ENCODE results near the gene SUMO2. TPM values are rescaled to one million over a fixed set of nuclear protein-coding genes. Genes with fewer than 3 reads are reported as not detected.

The SUMO2 gene
- total and polyA plus RNA-seq, 2 of the 13 experiments (the other 11 are each of a cell fraction or from before 2014, with no cell fraction given): 337 to 553 TPM

GRCh38 chr17:75181110-75181509 is 1.6 kb downstream of the SUMO2 start:
- ATAC-seq (no peak), DNase-seq (ENCODE audit: low spot score) (no peak), FAIRE-seq (no peak)
- Histone ChIP-seq H3K9ac (ENCODE audit: insufficient read depth, low read depth, low read length) (peak overlapping the region; percentile 95), H2AFZ (ENCODE audit: low read length) (no peak overlapping the region), H3K9me3 (ENCODE audit: low read length) (no peaks in the 10 kb centered on the region), H3K4me2 (ENCODE audit: low read depth, low read length) (peak overlapping the region; percentile 94), H4K20me1 (ENCODE audit: insufficient read depth, low read length) (peaks cover 15% of the 10 kb centered on the region), H3K79me2 (ENCODE audit: insufficient read depth, low read length) (peaks cover 60% of the 10 kb centered on the region), H3K4me3 (replicated peaks in 1 of 3; ENCODE audit: insufficient read depth in 1 of 3, low read depth in 2 of 3, low read length in 3 of 3) (peak overlapping the region; percentile 92 to 98 (median 96); a peak in 5 of 6 replicates), H3K4me1 (ENCODE audit: insufficient read depth, low read length) (peaks cover 40% of the 10 kb centered on the region), H3K36me3 (replicated peaks in 1 of 2; ENCODE audit: control insufficient read depth in 1 of 2, insufficient read depth in 2 of 2, low read length in 2 of 2) (peaks cover 16 to 34% of the 10 kb centered on the region in 2 experiments), H3K27me3 (ENCODE audit: control insufficient read depth in 1 of 2, insufficient read depth in 2 of 2, low read length in 2 of 2) (no peaks in the 10 kb centered on the region; a peak in 1 of 5 replicates), H3K27ac (ENCODE audit: extremely low read length, insufficient read depth, low read length) (peak overlapping the region; percentile 96)
- in situ Hi-C loops (cut with HindIII; ENCODE audit: extremely low pct_ligation_motif_present, low pct_unique_long_range_greater_than_20kb) (no loop called here), intact Hi-C loops (cut with micrococcal nuclease; ENCODE audit: unreplicated experiment) (no loop called here)
- CTCF ChIA-PET (ENCODE audit: low intra/inter-chr PET ratio, low total read pairs): no interaction called here
- no TSS peak for BruUV-seq (replicated peaks)
- POLR2A ChIA-PET: interaction anchor here (0.7 to 1.9 kb wide), 4 partner anchors 10 to 50 kb away, joined by 3 to 5 read pairs (median 3); partner anchors contain the start of gene NT5C
- WGBS (ENCODE audit: low lambda C conversion rate): 14% methylated on average over 7 of the region's 8 CpGs
- TF ChIP-seq SAP130 (CRISPR knock-in tag; IDR thresholded peaks at IDR 0.05; ENCODE audit: low read depth): peak; percentile 43
- TF ChIP-seq NR2F2 (IDR thresholded peaks at IDR 0.05; ENCODE audit: borderline replicate concordance, low read depth): no peak
- TF ChIP-seq EED (CRISPR knock-in tag; IDR thresholded peaks at IDR 0.05): no peak
- no peak for TF ChIP-seq ZNF30 (CRISPR knock-in tag; IDR thresholded peaks at IDR 0.05)
- no peak for TF ChIP-seq TAF15 (IDR thresholded peaks at IDR 0.05; ENCODE audit: low read depth, low read length, poor library complexity, severe bottlenecking)
- no peak for TF ChIP-seq ZNF354B (CRISPR knock-in tag; IDR thresholded peaks at IDR 0.05)
- no peak for TF ChIP-seq PBX3 (CRISPR knock-in tag; IDR thresholded peaks at IDR 0.05; ENCODE audit: borderline replicate concordance)
- TF ChIP-seq UBTF (CRISPR knock-in tag; IDR thresholded peaks at IDR 0.05): no peak
- no peak for TF ChIP-seq RARG (CRISPR knock-in tag; IDR thresholded peaks at IDR 0.05; ENCODE audit: low read depth)
- TF ChIP-seq MXD4 (CRISPR knock-in tag; IDR thresholded peaks at IDR 0.05): no peak
- TF ChIP-seq STAT6 (CRISPR knock-in tag; IDR thresholded peaks at IDR 0.05; ENCODE audit: borderline replicate concordance): no peak
- TF ChIP-seq ZNF770 (CRISPR knock-in tag; IDR thresholded peaks at IDR 0.05): no peak
- TF ChIP-seq IKZF5 (CRISPR knock-in tag; IDR thresholded peaks at IDR 0.05): no peak
- TF ChIP-seq MIER3 (CRISPR knock-in tag; IDR thresholded peaks at IDR 0.05; ENCODE audit: borderline replicate concordance): no peak
- TF ChIP-seq PRPF4 (IDR thresholded peaks at IDR 0.05; ENCODE audit: low read depth, low read length, poor library complexity, severe bottlenecking): no peak
- TF ChIP-seq FOXJ3 (CRISPR knock-in tag; IDR thresholded peaks at IDR 0.05; ENCODE audit: borderline replicate concordance): no peak

Data from HepG2 (cell line).